ENCODE results near the gene TAOK1.

TAOK1 gene

DNA sequence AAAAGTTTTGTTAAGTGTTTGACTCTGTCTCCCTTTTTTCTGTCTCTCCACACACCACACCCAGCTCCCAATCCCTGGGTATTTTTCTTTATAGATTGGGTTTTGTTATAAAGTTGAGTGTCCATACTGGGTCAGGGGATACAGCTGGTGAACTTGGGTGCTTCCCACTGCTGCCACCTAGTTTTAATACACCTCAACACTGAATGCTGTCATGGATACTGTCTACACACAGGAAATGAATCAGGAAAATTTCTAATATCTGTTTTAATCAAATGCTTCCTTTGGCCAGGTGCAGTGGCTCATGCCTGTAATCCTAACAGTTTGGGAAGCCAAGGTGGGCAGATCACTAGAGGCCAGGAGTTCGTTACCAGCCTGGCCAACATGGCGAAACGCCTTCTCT, 5.3 kb upstream of the TAOK1 start:
- no peak overlapping the region for H3K27ac ChIP-seq (ENCODE audit: extremely low read depth, low read depth, low read length)
- TF ChIP-seq, protein P1, sequence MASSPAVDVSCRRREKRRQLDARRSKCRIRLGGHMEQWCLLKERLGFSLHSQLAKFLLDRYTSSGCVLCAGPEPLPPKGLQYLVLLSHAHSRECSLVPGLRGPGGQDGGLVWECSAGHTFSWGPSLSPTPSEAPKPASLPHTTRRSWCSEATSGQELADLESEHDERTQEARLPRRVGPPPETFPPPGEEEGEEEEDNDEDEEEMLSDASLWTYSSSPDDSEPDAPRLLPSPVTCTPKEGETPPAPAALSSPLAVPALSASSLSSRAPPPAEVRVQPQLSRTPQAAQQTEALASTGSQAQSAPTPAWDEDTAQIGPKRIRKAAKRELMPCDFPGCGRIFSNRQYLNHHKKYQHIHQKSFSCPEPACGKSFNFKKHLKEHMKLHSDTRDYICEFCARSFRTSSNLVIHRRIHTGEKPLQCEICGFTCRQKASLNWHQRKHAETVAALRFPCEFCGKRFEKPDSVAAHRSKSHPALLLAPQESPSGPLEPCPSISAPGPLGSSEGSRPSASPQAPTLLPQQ (tag by site-specific recombination; IDR thresholded peaks at IDR 0.05) = no peak
- no peak for TF ChIP-seq BCL11B (tag by site-specific recombination; IDR thresholded peaks at IDR 0.05; ENCODE audit: low read depth)
- TF ChIP-seq ZNF555 (tag by site-specific recombination; conservative IDR thresholded peaks at IDR 0.05) = no peak
- TF ChIP-seq REPIN1 (tag by site-specific recombination; IDR thresholded peaks at IDR 0.05; ENCODE audit: low read depth) = no peak
- TF ChIP-seq ZNF16 (tag by site-specific recombination; IDR thresholded peaks at IDR 0.05; ENCODE audit: low read depth) = no peak
- no peak for TF ChIP-seq ZNF548 (tag by site-specific recombination; IDR thresholded peaks at IDR 0.05)
- no peak for TF ChIP-seq ZNF76 (tag by site-specific recombination; IDR thresholded peaks at IDR 0.05; ENCODE audit: borderline replicate concordance, low read depth)
- TF ChIP-seq ZNF837 (tag by site-specific recombination; IDR thresholded peaks at IDR 0.05) = no peak
- TF ChIP-seq ZNF677 (tag by site-specific recombination; IDR thresholded peaks at IDR 0.05) = no peak
- no peak for TF ChIP-seq ZNF501 (tag by site-specific recombination; IDR thresholded peaks at IDR 0.05)
- no peak for TF ChIP-seq ZNF623 (tag by site-specific recombination; IDR thresholded peaks at IDR 0.05)
- no peak for TF ChIP-seq ZNF202 (tag by site-specific recombination; IDR thresholded peaks at IDR 0.05; ENCODE audit: borderline replicate concordance)
- TF ChIP-seq ZNF132 (tag by site-specific recombination; IDR thresholded peaks at IDR 0.05; ENCODE audit: borderline replicate concordance) = no peak
- TF ChIP-seq ZNF274 (IDR thresholded peaks at IDR 0.05; ENCODE audit: low read length) = no peak
- TF ChIP-seq ZNF274 (tag by site-specific recombination; IDR thresholded peaks at IDR 0.05; ENCODE audit: borderline replicate concordance) = no peak
- TF ChIP-seq ZNF785 (tag by site-specific recombination; IDR thresholded peaks at IDR 0.05) = no peak
- TF ChIP-seq, protein P2, sequence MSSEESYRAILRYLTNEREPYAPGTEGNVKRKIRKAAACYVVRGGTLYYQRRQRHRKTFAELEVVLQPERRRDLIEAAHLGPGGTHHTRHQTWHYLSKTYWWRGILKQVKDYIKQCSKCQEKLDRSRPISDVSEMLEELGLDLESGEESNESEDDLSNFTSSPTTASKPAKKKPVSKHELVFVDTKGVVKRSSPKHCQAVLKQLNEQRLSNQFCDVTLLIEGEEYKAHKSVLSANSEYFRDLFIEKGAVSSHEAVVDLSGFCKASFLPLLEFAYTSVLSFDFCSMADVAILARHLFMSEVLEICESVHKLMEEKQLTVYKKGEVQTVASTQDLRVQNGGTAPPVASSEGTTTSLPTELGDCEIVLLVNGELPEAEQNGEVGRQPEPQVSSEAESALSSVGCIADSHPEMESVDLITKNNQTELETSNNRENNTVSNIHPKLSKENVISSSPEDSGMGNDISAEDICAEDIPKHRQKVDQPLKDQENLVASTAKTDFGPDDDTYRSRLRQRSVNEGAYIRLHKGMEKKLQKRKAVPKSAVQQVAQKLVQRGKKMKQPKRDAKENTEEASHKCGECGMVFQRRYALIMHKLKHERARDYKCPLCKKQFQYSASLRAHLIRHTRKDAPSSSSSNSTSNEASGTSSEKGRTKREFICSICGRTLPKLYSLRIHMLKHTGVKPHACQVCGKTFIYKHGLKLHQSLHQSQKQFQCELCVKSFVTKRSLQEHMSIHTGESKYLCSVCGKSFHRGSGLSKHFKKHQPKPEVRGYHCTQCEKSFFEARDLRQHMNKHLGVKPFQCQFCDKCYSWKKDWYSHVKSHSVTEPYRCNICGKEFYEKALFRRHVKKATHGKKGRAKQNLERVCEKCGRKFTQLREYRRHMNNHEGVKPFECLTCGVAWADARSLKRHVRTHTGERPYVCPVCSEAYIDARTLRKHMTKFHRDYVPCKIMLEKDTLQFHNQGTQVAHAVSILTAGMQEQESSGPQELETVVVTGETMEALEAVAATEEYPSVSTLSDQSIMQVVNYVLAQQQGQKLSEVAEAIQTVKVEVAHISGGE (tag by site-specific recombination; conservative IDR thresholded peaks at IDR 0.05; ENCODE audit: low read depth) = no peak
- no peaks in the 10 kb centered on the region for H3K4me1 ChIP-seq (ENCODE audit: control insufficient read depth, insufficient read depth, low read length)
- H3K4me3 ChIP-seq (ENCODE audit: low read depth, low read length) = no peak overlapping the region
- H3K9me3 ChIP-seq (ENCODE audit: control insufficient read depth, insufficient read depth, low read depth, low read length) = no peaks in the 10 kb centered on the region
- no peaks in the 10 kb centered on the region for H3K36me3 ChIP-seq (ENCODE audit: control insufficient read depth in 2 of 2, insufficient read depth in 1 of 2, low read length in 2 of 2)
- CTCF ChIA-PET = interaction anchor here (0.8 to 3.9 kb wide), 3 partner anchors 15 to 545 kb away, joined by 4 to 48 read pairs (median 4); no protein-coding TSS in a partner anchor
- POLR2A ChIA-PET = no interaction called here

DNA sequence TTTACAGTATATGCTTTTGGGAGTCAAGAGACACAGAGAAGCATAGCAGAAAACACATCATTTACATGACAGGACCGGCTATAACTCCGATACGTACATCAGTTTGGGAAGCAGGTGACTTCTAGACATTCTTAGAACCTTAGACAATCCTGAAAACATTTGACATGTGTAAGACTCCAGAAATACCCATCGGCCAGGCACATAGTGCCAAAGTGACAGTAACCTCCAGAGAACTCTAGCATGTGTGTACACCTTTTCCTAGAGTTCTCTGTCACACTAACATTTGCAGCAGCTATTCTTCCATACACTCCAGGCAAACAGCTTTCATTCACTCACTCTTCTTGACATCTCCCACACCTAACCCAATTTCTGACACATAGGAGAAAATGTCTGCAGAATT, 3.4 kb upstream of the TAOK1 start:
- POLR2A ChIA-PET = interaction anchor here (1.2 to 1.3 kb wide), 2 partner anchors 10 to 93 kb away, joined by 3 to 6 read pairs; partner anchors contain the start of gene NUFIP2
- no peaks in the 10 kb centered on the region for H3K9me3 ChIP-seq (ENCODE audit: control insufficient read depth, insufficient read depth, low read depth, low read length)
- H3K36me3 ChIP-seq (ENCODE audit: control insufficient read depth in 2 of 2, insufficient read depth in 1 of 2, low read length in 2 of 2) = no peaks in the 10 kb centered on the region
- H3K27ac ChIP-seq (ENCODE audit: extremely low read depth, low read depth, low read length) = no peak overlapping the region
- TF ChIP-seq RBAK (tag by site-specific recombination; IDR thresholded peaks at IDR 0.05) (no peak), ZNF311 (tag by site-specific recombination; IDR thresholded peaks at IDR 0.05; ENCODE audit: borderline replicate concordance) (no peak)
- H3K4me3 ChIP-seq (ENCODE audit: low read depth, low read length) = no peak overlapping the region
- H3K4me1 ChIP-seq (ENCODE audit: control insufficient read depth, insufficient read depth, low read length) = no peaks in the 10 kb centered on the region
- CTCF ChIA-PET = interaction anchor here (0.7 to 2.1 kb wide), 3 partner anchors 16 to 480 kb away, joined by 3 to 17 read pairs (median 3); no protein-coding TSS in a partner anchor

Data from HEK293 (cell line).